CD1c-positive myeloid dendritic cell (primary cell): Measurements from ENCODE around the gene SULT2B1.

Source experiments
- DNase-seq: peaks from one replicate; pipeline ENCODE4 v3.0.0-alpha.2; 2016; ENCODE audit errors: extremely low spot score

The SULT2B1 gene

DNA sequence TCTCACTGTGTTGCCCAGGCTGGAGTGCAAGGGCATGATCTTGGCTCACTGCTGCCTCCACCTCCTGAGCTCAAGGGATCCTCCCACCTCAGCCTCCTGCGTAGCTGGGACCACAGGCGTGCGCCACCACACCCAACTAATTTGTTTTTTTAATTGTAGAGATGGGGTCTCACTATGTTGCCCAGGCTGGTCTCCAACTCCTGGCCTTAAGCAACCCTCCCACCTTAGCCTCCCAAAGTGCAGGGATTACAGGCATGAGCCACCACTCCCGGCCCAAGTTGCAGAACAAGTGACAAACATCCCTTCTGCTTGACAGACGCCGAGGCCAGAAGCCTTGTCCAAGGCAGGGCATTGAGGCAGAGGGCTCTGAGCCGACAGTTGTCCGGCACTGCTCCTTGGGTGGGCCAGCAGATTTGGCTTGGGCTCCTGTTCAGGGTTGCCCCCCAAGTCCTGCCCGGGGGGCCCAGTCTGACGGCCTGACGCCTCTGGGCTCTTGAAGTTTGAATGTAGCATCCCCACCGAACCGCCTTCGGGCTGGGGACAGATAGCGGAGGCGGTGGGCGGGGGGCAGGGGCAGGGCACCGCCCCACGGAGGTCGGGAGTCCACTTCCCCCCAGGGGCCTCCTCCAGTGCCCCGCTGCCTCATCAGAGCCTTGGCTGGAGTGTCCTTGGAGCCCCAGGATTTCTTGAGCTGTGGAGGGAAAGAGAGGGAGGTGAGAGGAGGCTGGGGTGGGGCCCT lies 48.9 kb downstream of the SULT2B1 start:
- no peak for DNase-seq

DNA sequence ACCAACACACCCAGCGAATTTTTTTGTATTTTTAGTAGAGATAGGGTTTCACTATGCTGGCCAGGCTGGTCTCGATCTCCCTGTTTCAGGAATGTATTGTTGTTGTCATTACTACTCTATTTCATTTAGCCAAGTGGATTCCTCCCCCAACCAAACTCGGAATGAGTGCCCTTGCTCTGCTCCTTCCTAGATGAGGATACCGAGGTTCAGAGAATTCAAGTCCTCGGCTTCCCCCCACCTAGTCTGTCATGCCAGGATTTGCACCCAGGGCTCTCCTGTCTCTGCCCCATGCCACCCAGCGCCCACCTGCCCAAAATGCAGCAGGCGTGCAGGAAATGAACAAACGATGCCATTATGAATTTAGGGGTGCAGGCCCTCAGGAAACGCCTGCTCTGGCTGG lies 51.0 kb downstream of the SULT2B1 start:
- no peak for DNase-seq

DNA sequence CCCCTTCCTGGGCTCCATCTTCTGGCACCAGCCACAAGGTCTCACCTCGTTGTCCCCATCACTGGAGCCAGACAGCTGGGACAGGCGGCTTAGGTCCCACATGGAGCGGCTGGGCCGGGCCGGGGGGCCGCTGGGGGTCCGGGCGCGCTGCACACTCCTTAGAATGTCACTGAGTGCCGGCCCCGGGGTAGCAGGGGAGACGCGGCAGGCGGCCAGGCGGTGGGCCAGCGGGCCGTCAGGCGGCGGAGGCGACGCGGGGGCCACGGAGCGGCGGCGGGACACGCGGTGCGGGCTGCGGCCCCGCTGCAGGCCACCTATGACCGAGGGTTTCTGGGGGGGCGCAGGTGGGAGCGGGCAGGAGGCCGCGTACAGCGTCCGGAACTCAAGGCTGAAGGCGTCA lies 51.5 kb downstream of the SULT2B1 start:
- DNase-seq = no peak

DNA sequence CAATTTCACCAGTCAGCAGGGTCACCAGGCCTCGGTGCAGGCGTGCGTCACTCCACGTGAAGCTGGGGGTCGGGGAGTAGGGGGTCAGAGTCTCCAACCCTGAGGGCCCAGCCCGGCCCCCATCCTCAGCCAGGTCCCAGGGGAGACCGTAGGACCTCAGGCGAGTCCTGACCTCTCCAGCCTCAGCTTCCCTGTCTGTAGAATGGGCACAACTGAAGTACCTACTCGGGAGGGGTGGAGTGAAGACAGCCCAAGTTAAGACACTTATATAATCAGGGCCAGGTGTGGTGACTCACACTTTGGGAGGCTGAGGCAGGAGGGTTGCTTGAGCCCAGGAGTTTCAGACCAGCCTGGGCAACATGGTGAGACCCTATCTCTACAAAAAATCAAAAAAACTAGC lies 51.9 kb downstream of the SULT2B1 start:
- DNase-seq = no peak

DNA sequence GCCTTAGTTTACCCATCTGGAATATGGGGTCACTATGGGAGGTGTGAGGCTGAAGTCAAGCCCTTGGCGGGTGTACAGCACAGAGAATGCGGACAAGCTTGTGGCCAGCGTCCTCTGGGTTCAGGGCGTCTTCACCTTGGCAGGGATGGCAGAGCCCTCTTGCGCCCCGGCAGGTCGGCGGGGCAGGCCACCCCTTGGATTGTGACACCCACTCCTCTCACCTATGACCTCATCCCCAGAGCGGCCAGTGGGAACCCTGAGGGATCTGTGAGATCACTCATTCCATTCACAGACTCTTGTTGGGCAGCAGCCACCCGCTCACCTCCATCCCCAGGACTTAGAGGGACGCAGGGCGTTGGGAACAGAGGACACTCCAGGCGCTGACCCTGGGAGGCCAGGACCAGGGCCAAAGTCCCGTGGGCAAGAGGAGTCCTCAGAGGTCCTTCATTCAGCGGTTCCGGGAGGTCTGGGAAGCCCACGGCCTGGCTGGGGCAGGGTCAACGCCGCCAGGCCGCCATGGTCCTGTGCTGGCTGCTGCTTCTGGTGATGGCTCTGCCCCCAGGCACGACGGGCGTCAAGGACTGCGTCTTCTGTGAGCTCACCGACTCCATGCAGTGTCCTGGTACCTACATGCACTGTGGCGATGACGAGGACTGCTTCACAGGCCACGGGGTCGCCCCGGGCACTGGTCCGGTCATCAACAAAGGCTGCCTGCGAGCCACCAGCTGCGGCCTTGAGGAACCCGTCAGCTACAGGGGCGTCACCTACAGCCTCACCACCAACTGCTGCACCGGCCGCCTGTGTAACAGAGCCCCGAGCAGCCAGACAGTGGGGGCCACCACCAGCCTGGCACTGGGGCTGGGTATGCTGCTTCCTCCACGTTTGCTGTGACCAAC lies 54.7 kb downstream of the SULT2B1 start, which contains the start of gene SPACA4:
SPACA4 (plus strand) TSS at position 280 of the 896 bp plus-strand sequence; CDS start at position 517, 237 bp downstream.
- no peak for DNase-seq

DNA sequence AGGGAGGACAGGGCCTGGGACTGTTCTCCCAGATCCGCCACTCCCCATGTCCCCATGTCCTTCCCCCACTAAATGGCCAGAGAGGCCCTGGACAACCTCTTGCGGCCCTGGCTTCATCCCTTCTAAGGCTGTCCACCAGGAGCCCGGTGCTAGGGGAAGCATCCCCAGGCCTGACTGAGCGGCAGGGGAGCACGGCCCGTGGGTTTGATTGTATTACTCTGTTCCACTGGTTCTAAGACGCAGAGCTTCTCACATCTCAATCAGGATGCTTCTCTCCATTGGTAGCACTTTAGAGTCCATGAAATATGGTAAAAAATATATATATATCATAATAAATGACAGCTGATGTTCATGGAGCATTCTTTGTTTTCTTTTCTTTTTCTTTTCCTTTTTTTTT lies 55.4 kb downstream of the SULT2B1 start:
- no peak for DNase-seq

DNA sequence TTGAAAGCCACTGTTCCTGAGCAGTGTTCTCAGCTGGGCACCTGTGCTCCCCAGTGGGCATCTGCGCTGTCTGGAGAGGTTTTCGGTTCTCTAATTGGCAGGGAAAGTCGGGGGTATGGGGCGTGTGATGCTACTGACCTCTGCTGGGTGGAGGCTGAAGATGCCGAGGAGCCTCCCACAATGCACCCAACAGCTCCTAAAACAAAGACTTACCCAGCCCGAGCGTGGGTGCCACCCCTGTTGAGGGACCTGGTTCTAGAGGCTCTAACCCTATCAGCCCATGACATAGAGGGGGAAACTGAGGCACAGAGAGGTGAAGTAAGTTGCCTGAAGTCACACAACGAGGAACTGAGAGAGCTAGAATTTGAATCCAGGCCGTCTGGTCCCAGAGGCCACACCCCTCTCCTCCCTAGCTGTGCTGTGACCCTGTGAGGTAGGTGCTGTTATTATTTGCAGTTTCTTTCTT lies 56.9 kb downstream of the SULT2B1 start:
- DNase-seq = peak; percentile 82

DNA sequence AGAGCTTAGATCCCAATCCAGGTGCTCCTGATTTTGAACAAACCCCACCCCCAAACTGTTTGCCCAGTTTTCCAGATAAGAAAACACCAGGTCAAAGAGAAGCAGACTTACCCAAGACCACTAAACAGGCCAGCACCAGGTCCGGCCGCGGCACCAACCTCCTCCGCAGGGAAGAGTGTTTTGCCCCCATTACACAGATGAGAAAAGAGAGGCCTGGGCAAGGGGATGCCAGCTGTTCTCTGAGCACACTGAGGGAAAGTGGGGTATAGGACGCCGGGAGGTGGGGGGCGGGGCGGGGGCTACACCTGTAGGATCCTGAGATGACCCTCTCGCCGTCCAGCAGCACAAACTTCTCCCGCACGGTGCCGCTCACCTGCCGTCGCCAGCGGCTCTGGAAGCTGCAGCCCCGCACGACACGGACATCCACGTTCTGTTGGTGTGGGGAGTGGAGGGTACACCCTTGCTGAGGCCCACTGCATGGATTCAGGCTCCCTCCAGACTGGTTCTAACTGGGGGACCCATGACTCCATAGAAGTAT lies 57.7 kb downstream of the SULT2B1 start:
- DNase-seq = no peak

DNA sequence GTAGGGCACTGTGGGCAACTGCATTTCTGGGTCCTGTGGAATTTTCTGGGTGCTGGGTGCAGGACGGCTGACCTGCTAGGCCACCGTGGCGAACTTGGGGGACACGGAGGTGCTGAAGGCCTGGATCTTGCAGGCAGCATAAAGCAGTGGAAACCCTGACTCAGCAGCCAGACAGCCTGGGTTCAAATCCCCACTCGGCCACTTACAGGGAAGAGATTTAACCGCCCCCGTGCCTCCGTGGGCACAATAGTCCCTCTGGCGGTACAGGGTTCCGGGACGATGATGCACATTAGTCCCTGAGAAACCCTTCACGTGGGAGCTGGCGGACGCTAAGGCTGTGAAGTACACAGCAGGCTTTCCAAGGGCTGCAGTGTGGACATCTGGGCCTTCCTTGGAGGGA lies 59.9 kb downstream of the SULT2B1 start:
- peak; percentile 19 for DNase-seq

DNA sequence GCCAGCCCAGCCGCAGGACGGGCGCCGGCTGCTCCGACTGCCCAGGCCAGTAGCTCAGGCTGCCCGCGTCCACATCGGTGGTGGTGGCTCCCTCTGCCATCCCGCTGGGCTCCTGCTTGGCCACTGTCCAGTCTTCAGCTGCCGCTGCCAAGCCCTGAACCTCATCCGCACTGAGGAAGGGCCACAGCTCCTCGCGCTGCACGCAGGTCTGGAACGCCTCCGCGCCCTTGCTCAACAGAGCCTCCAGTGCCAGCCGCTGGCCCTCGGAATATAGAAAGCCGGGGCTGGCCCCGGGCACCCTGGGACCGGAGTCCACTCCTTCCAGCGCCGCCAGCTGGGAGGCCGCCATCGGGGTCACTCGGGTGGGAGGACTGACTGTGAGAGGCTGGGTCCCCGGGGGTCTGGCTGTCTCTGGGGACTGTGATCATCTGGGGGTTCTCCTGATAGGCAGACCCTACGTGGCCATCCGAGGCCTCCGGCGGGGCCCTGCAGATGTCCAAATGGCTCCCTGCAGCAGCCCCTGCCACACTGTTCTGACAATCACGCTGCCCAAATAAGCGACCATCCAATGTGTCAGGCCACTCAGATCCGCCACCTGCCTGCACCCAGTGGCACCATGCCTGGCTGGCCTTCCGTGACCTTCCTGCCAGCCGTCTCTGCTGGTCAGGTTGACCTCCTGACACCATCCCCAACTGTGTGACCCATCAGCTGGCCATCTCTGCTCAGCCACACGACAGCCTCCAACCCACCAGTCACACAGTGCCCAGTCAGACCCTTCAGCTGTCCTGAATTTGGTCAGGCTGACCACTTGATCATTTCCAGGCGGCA lies 61.3 kb downstream of the SULT2B1 start:
- DNase-seq = no peak

DNA sequence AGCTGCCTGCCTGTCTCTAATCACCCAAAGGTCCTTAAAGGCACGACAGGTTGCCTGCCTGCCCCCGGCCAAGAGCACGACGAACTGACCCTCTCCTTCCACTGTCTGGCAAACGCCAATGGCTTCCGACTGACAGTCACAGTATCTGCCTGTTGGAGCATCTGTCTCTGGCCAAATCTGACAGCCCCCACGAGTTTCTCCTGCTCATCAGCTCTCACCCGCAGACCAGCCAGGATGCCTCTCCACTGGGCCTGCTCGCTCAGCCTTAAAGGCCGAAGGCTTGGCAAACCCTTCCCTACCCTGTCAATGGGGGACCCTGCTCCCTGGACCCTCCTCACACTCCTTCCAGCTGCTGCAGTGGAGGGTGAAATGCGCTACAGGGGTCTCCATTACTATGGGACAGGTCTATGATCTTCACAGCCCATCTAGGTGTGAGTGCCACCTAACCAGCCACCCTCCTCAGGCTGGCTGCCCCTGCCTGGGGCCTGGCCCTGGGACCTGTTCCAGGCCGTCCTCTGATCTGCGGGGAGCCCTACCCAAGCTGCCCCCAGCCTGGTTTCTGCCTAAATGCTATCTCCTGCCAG lies 62.0 kb downstream of the SULT2B1 start:
- DNase-seq = no peak

DNA sequence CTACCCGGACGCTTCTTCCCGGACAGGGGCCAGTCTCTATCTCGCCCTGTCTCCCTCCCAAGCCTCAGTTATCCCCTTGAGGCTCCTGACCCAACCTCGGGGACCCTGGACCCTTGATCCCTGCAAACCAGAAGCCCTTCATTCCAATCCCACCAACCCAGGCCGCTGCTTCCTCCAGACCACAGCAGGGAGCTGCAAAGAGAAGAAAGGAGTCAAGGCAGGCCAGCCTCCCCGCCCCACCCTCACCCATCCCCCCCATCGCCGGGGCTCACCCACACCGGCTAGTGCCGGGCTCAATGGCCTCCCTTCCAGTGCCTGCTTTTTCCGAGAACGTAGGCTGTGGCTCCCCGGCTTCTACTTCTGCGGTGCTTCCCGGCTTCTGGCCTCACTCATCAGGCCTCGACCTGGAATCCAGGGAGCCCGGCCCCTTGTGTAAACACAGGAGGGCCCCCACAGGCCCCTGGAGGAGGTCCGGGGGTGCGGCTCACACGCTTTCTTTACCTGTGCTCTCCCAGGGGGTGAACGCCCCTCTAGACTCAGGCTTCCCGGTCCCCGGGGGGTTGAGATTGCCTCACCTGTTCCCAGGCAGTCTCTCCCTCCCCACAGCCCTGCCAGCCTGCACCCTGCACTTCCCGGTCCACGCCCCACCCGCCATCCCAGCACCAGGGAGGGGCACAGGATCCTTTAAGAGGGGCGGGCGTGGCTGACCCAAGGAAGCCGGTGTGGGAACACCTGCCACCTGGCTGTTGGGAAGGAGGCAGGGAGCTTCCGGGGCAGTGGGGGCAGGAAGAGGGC lies 62.7 kb downstream of the SULT2B1 start, which contains the start of gene FAM83E:
FAM83E (minus strand) TSS at position 641 of the 795 bp plus-strand sequence. CDS start 1,704 bp downstream, outside the sequence.
- DNase-seq = no peak

DNA sequence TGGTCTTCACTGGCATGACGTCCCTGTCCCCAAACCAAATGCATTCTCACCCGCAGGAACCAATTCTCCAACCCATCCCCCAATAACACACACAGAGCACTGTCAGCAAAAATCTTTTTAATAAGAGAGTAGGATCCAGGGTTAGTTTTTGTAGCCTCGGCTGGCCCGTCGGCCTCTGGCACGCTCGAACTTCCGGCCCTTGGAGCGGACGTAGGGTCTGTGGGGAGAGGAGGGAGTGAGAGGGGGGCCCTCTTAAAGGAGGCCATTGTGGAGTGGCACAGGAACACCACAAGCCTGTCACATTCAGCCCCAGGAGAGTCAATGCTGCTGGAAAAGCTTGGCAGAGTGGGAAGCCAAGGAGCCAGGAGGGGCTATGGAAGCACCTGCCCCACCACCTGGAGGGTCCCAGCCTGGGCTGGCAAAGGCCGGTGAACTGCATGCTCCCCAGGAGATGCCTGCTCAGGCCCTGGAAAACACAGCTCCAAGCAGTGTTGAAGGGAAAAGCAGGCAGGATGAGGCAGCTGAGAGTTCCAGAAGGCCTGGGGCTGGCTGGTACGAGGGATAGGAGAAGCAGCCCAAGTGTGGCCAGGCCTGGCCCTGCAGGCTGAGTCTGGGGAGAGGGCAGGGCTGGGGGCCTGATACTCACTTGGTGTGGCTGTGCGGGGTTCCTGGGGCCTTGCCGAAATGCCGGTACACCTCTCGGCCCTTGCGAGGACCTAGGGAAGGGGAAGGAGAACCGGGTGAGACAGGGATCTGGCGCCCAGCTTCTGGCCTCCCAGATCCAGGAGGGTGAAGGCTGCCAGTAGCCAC lies 63.5 kb downstream of the SULT2B1 start:
- no peak for DNase-seq

DNA sequence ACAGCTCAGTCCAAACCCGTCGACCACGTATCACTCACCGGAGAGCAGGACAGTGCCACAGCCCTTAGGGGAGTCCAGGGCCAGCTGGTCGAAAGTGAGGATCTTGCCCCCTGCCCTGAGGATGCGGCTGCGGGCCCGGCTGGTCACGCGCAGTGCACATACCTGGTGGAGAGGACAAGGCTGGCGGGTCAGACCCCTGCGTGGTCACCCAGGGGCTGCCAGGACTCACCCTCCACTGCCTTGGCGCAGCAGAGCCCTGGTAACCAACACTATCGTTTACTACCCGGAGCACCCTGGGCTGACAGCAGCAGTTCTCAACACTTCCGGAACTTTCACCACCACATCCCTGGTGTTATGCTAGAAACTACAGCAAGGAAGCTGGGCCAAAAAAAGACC lies 64.1 kb downstream of the SULT2B1 start:
- no peak for DNase-seq

DNA sequence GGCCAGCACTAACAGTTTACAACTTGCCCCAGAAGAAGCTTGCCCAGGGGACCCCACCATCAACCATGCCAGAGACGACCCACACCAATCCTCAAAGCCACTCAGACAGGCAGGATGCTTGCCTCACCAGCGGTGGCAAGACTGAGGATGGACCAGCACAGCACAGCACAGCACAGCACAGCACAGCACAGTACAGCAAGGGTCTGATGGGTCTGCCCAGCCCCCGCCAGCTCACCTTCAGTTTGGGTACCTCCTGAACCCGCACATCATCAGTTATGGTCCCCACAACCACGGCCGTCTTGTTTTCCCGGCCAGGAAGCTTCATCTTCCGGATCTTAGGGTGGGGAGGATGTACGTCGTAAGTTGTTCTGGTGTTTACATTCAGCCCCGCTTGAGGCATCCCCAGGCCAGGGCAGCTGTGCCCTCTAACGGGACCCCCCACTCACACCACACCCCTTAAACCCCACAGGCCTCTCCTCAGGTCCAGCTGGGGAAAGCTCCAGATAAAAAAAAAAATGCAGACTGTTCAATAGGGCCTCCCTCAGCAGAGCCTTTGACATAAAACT lies 64.6 kb downstream of the SULT2B1 start:
- no peak for DNase-seq

DNA sequence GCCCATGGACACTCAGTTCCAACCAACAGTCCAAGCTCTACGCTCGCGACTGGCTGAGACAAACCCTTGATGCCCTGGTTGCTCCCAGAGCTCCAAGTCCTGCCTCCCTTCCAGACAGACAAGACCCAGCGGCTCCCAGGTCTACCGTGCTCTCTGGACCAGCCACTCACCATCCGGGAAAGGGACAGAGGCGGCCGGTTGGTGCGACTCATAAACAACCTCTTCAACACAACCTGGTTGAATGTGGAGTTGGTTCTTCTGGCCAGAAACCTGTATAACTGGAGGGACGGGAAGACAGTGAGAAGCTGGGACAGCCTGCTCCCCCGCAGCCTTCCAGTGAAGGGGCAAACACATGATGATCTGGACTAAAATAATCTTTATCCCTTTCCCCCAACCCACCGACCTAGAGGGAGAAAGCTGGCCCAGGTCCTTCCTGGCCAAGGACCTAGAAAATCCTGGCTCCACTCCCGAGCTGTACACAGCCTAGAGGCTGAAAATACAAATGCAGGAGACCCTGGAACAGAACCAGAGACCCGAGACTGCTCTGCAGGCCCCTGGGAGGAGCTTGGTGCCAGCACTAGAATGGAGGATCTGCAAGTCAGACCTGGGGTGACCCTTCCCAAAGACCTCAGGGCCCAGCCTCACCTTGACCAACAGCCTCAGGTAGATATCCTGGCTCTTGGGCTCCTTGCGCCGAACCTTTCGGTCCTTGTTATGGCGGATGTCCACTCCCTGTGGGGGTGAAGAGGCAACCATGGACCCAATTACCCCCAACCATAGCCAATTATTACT lies 65.4 kb downstream of the SULT2B1 start:
- no peak for DNase-seq

DNA sequence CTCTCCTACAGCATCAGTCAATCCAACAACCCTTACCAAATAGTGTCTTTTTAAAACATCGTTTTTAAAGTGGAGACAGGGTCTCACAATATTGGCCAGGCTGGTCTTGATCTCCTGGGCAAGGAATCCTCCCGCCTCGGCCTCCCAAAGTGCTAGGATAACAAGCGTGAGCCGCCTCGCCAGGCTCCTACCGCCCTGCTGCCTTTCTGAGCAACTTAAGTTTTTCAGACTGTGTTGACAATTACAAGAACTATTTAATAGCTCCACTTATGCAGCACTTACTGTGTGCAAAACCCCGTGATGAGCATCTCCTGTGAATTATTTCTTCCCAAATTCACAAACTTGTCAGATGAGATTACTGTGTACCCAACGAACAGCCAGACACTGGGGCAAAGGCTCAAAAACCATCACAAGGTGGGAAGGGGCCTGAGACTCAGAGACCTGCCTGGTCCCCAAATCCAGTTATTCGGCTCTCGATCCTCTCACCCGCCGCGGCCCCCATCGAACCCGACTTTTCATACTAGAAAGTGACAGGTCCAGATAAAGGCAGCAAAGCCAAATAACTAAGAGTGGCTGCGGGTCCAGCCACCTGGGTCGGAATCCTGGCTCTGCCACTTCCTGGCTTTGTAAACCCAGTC lies 66.4 kb downstream of the SULT2B1 start:
- DNase-seq = no peak
